Naive thymus-derived CD4-positive, alpha-beta T cell (primary cell): ENCODE data around the gene CRYBG1. TPM values are rescaled to one million over a fixed set of nuclear protein-coding genes. Genes with fewer than 3 reads are reported as not detected.
"Not testable (repeated sequence)": the region's sequence is repeated elsewhere in the genome, so short reads cannot be mapped to it uniquely, and the experiment has no call there.

Experiments
- ATAC-seq: fragments of 150-1000 bp; cut with Tn5 transposase; 2 replicates; pipeline ENCODE4 v1.10.0; 2021; ENCODE audit warnings: mild to moderate bottlenecking, moderate library complexity
- CTCF ChIA-PET: fragments of 350-600 bp; sonication (Branson Sonifier 250); formaldehyde crosslinking; loops from one replicate; lab custom pipeline; 2021; ENCODE audit warnings: antibody characterized with exemption; lab: Charles Lee
- POLR2A ChIA-PET: fragments of 350-600 bp; sonication (Branson Sonifier 250); formaldehyde crosslinking; loops from one replicate; lab custom pipeline; 2021; ENCODE audit warnings: antibody characterized with exemption, inconsistent platforms; lab: Charles Lee
- DNase-seq, 9 donors: peaks; one replicate each; pipeline versions ENCODE4 v3.0.0 to v3.0.0-alpha.2; 2020 to 2022; ENCODE audit warnings: mixed read lengths in 1 of 9
- H3K27ac ChIP-seq: one replicate; pipeline ENCODE4 v1.7.0; 2013; ENCODE audit warnings: mild to moderate bottlenecking, low read depth, low read length, moderate library complexity
- H3K27me3 ChIP-seq, 2 donors: one replicate each; pipeline ENCODE4 v1.7.0; 2013; ENCODE audit warnings: low read length in 2 of 2, mild to moderate bottlenecking in 2 of 2, moderate library complexity in 2 of 2; ENCODE audit not compliant: control insufficient read depth in 2 of 2, insufficient read depth in 2 of 2
- H3K36me3 ChIP-seq, 3 experiments: 1 replicate in 2 of 3; 2 replicates in 1 of 3; pipeline ENCODE4 v1.7.0; 2013; ENCODE audit warnings: low read length in 3 of 3, mild to moderate bottlenecking in 3 of 3, moderate library complexity in 1 of 3; ENCODE audit not compliant: insufficient read depth in 3 of 3, control insufficient read depth in 2 of 3
- H3K4me1 ChIP-seq, 2 donors: one replicate each; pipeline ENCODE4 v1.7.0; 2013; ENCODE audit warnings: low read length in 2 of 2, mild to moderate bottlenecking in 2 of 2, moderate library complexity in 1 of 2; ENCODE audit not compliant: control insufficient read depth in 2 of 2, insufficient read depth in 2 of 2
- H3K4me3 ChIP-seq: 2 replicates; pipeline ENCODE4 v1.7.0; 2013; ENCODE audit warnings: mild to moderate bottlenecking, low read length
- H3K9me3 ChIP-seq, 3 experiments: 1 replicate in 2 of 3; 2 replicates in 1 of 3; pipeline ENCODE4 v1.7.0; 2013; ENCODE audit warnings: low read length in 3 of 3; ENCODE audit not compliant: control insufficient read depth in 2 of 3
- H3K27ac Mint-ChIP-seq, 9 donors: one replicate each; pipeline ENCODE4 v1.8.0; 2020 to 2022; ENCODE audit warnings: mixed read lengths in 9 of 9, mild to moderate bottlenecking in 8 of 9, moderate library complexity in 5 of 9, inconsistent platforms in 2 of 9
- H3K27me3 Mint-ChIP-seq, 5 donors: one replicate each; pipeline ENCODE4 v1.8.0; 2021 to 2022; ENCODE audit warnings: mixed read lengths in 5 of 5, mild to moderate bottlenecking in 1 of 5
- H3K36me3 Mint-ChIP-seq, 5 donors: one replicate each; pipeline ENCODE4 v1.8.0; 2020 to 2022; ENCODE audit warnings: mixed read lengths in 5 of 5, mild to moderate bottlenecking in 3 of 5, inconsistent platforms in 1 of 5
- H3K4me1 Mint-ChIP-seq, 7 donors: one replicate each; pipeline ENCODE4 v1.8.0; 2020 to 2022; ENCODE audit warnings: mixed read lengths in 7 of 7, mild to moderate bottlenecking in 3 of 7, inconsistent platforms in 1 of 7
- H3K4me3 Mint-ChIP-seq, 10 donors: one replicate each; pipeline ENCODE4 v1.8.0; 2020 to 2022; ENCODE audit warnings: mild to moderate bottlenecking in 10 of 10, mixed read lengths in 10 of 10, moderate library complexity in 6 of 10, inconsistent platforms in 2 of 10
- H3K9me3 Mint-ChIP-seq, 11 donors: one replicate each; pipeline ENCODE4 v1.8.0; 2020 to 2022; ENCODE audit warnings: mixed read lengths in 11 of 11, mild to moderate bottlenecking in 4 of 11, inconsistent platforms in 1 of 11, moderate library complexity in 1 of 11
- intact Hi-C, 2 donors: fragments of 100-400 bp; cut with micrococcal nuclease; formaldehyde crosslinking; loops; one replicate each; pipeline ENCODE4 v1.15.1; 2023
- polyA plus RNA-seq, 2 donors: library from polyadenylated mRNA; unstranded; fragments of 300-500 nt; fragmentation: Illumina TruSeq; gene quantifications; one replicate each; pipeline ENCODE4 v1.2.3, GENCODE V29; 2021
- total RNA-seq, 6 experiments: library from RNA in 5 of 6; stranded (reverse) in 5 of 6; gene quantifications; 1 replicate in 5 of 6; 2 replicates in 1 of 6; pipeline ENCODE4 v1.2.3 and lab custom pipeline; 2021 to 2026

The CRYBG1 gene
- total and polyA plus RNA-seq, 7 experiments from 2014 or later, result 11.3 to 39.8 (median 30.3) TPM

DNA sequence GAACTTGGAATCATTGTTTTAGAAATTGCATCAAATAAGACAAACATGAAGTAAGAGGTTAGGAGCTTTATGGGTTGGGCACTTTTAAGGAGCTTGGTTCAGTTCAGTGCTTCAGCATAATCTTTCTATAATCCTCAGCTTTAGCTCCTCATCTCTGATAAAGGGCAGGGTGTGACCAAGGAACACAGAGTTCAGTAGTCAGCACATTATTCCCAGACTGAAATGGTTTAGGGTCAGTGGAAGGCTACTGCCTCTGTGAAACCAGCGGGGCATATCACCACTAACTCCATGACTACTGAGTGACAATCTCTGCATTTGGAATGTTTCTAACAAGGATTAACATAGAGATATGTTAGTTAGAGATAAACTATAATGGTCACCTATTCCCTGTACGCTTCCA is 36.9 kb downstream of the CRYBG1 start:
- no peak overlapping the region for H3K4me3 Mint-ChIP-seq
- Histone ChIP-seq H3K27me3 (no peaks in the 10 kb centered on the region), H3K4me3 (no peak overlapping the region), H3K27ac (no peak overlapping the region), H3K4me1 (no peaks in the 10 kb centered on the region), H3K36me3 (no peaks in the 10 kb centered on the region), H3K9me3 (no peaks in the 10 kb centered on the region)
- ChIA-PET POLR2A (no interaction called here), CTCF (no interaction called here)
- no peak for ATAC-seq
- H3K27me3 Mint-ChIP-seq, result peaks cover 12 to 36% (median 25%) of the 10 kb centered on the region in 5 donors
- DNase-seq, result no peak
- H3K36me3 Mint-ChIP-seq, result no peaks in the 10 kb centered on the region
- H3K9me3 Mint-ChIP-seq, result peaks cover 0 to 2% (median 0%) of the 10 kb centered on the region in 11 donors
- no peaks in the 10 kb centered on the region for H3K4me1 Mint-ChIP-seq
- H3K27ac Mint-ChIP-seq, result no peak overlapping the region
- intact Hi-C loops, result no loop called here

DNA sequence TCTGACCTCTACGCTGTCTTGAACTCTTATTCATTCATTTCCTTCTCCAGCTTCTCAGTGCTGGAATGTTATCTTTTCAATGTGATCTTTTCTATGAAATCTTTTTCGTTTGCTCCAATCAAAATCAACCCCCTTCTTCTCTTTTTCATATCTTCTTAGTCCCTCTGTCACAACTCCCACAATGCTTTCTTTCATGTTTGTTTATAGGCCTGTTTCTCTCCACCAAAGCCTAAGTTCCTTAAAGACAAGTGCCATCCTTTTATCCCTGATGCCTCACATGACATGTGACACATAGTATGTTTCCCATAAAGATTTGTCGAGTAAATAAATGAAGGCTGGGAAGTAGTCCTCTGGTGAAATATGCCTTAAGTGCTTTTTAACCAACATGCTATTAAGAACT is 38.1 kb downstream of the CRYBG1 start:
- no peaks in the 10 kb centered on the region for H3K4me1 ChIP-seq
- Mint-ChIP-seq H3K9me3 (peaks cover 0 to 5% (median 0%) of the 10 kb centered on the region in 11 donors), H3K4me3 (no peak overlapping the region), H3K36me3 (no peaks in the 10 kb centered on the region), H3K27me3 (peaks cover 10 to 39% (median 23%) of the 10 kb centered on the region in 5 donors), H3K27ac (no peak overlapping the region), H3K4me1 (no peaks in the 10 kb centered on the region)
- no peaks in the 10 kb centered on the region for H3K36me3 ChIP-seq
- ATAC-seq (no peak), DNase-seq (no peak)
- no peak overlapping the region for H3K27ac ChIP-seq
- no peaks in the 10 kb centered on the region for H3K27me3 ChIP-seq
- no peaks in the 10 kb centered on the region for H3K9me3 ChIP-seq
- ChIA-PET POLR2A (no interaction called here), CTCF (no interaction called here)
- H3K4me3 ChIP-seq, result no peak overlapping the region
- intact Hi-C loops, result no loop called here

DNA sequence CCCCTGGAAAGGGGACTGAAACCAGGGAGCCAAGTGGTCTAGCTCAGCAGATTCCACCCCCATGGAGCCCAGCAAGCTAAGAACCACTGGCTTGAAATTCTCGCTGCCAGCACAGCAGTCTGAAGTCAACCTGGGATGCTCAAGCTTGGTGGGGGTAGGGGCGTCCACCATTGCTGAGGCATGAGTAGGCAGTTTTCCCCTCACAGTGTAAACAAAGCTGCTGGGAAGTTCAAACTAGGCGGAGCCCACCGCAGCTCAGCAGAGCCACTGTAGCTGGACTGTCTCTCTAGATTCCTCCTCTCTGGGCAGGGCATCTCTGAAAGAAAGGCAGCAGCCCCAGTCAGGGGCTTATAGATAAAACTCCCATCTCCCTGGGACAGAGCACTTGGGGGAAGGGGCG is 44.5 kb downstream of the CRYBG1 start:
- H3K4me3 Mint-ChIP-seq, H3K9me3 ChIP-seq, DNase-seq, H3K27me3 ChIP-seq, H3K4me3 ChIP-seq, H3K27ac ChIP-seq, H3K4me1 Mint-ChIP-seq, H3K4me1 ChIP-seq, ATAC-seq, H3K27ac Mint-ChIP-seq, POLR2A ChIA-PET, intact Hi-C loops, H3K36me3 ChIP-seq, CTCF ChIA-PET: not testable (repeated sequence)
- peaks cover 0 to 15% (median 0%) of the 10 kb centered on the region in 5 donors for H3K36me3 Mint-ChIP-seq
- peaks cover 6 to 25% (median 11%) of the 10 kb centered on the region in 11 donors for H3K9me3 Mint-ChIP-seq
- H3K27me3 Mint-ChIP-seq, result peaks cover 31 to 43% (median 39%) of the 10 kb centered on the region in 5 donors

DNA sequence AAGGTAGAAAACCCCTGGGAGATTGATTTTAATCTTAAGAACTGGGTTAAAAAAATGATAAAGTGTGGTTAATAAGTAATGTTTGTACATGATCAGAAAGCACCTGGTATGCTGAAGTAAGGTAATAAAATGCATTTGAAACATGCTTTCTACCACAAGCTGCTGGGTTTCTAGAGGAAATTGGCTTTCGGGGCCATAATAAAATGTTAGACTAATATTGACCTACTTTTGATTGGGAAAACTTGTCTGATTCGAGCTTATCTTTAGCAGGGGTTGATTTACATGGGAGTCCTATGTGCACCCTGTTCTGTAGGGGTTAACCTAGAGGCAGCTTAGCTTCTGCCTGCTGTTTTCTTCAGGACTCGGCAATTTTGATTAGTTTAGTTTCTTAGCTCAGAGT is 50.5 kb downstream of the CRYBG1 start:
- no peak overlapping the region for H3K27ac ChIP-seq

DNA sequence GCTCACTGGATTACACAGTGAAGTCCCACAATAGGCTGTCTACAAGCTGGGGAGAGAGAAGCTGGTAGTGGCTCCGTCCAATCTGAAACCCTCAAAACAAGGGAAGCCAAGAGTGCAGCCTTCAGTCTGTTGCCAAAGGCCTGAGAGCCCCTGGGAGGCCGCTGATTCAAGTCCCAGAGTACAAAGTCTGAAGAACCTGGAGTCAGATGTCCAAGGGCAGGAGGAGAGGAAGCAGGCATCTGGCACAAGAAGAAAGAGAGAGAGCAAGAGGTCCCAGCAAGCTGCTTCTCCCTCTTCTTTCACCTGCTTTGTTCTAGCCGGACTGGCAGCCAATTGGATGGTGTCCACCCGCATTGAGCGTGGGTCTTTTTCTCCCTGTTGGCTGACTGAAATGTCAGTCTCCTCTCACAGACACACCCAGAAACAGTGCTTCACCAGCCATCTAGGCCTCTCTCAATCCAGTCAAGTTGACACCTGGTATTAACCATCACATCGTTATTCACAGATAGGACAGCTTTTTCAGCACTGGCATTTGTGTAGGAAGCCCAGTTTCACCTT is 51.2 kb downstream of the CRYBG1 start:
- H3K27ac Mint-ChIP-seq, result no peak overlapping the region
- DNase-seq, result no peak
- H3K27me3 Mint-ChIP-seq, result peaks cover 12 to 66% (median 14%) of the 10 kb centered on the region in 5 donors
- ChIA-PET POLR2A (no interaction called here), CTCF (no interaction called here)
- H3K9me3 ChIP-seq, result no peaks in the 10 kb centered on the region
- H3K4me3 ChIP-seq, result no peak overlapping the region
- no peaks in the 10 kb centered on the region for H3K4me1 ChIP-seq
- ATAC-seq, result no peak
- peaks cover 0 to 11% (median 0%) of the 10 kb centered on the region in 5 donors for H3K36me3 Mint-ChIP-seq
- no peak overlapping the region for H3K4me3 Mint-ChIP-seq
- H3K4me1 Mint-ChIP-seq, result no peaks in the 10 kb centered on the region
- no peak overlapping the region for H3K27ac ChIP-seq
- peaks cover 4 to 15% (median 10%) of the 10 kb centered on the region in 11 donors for H3K9me3 Mint-ChIP-seq
- H3K36me3 ChIP-seq, result no peaks in the 10 kb centered on the region
- intact Hi-C loops, result no loop called here
- no peaks in the 10 kb centered on the region for H3K27me3 ChIP-seq

More for the DNA sequence above, 50.5 kb downstream of the CRYBG1 start:
- intact Hi-C loops, result no loop called here
- Mint-ChIP-seq H3K4me1 (no peaks in the 10 kb centered on the region), H3K27me3 (peaks cover 16 to 61% (median 18%) of the 10 kb centered on the region in 5 donors), H3K9me3 (peaks cover 5 to 19% (median 10%) of the 10 kb centered on the region in 11 donors), H3K36me3 (peaks cover 0 to 11% (median 0%) of the 10 kb centered on the region in 5 donors), H3K27ac (no peak overlapping the region), H3K4me3 (no peak overlapping the region)
- CTCF ChIA-PET, result no interaction called here
- Histone ChIP-seq H3K36me3 (no peaks in the 10 kb centered on the region), H3K27me3 (no peaks in the 10 kb centered on the region), H3K4me3 (no peak overlapping the region), H3K9me3 (no peaks in the 10 kb centered on the region), H3K4me1 (no peaks in the 10 kb centered on the region)
- no peak for ATAC-seq
- no peak for DNase-seq
- POLR2A ChIA-PET, result no interaction called here

DNA sequence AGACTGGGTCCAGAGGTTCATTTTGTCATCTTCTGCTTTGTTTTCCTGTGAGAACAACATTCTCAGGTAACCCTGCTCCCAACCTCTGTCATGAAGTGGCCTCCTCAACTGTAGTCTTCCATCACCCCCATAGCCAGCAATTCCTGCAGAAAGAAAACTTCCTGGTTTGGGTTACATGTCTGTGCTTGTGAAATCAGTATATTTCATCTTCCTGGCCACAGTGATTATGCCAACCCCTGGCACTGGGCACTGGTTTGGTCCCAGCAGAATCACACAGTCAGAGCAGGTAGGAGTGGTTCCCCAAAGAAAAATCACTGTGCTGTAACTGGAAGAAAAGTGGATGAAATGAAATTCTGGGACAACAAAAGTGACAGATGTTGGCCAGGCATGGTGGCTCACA is 52.5 kb downstream of the CRYBG1 start:
- H3K9me3 Mint-ChIP-seq, result peaks cover 0 to 2% (median 0%) of the 10 kb centered on the region in 11 donors
- Histone ChIP-seq H3K36me3 (no peaks in the 10 kb centered on the region), H3K4me1 (no peaks in the 10 kb centered on the region), H3K4me3 (no peak overlapping the region), H3K9me3 (no peaks in the 10 kb centered on the region), H3K27me3 (no peaks in the 10 kb centered on the region), H3K27ac (no peak overlapping the region)
- no peaks in the 10 kb centered on the region for H3K36me3 Mint-ChIP-seq
- H3K4me1 Mint-ChIP-seq, result no peaks in the 10 kb centered on the region
- H3K4me3 Mint-ChIP-seq, result no peak overlapping the region
- ChIA-PET CTCF (no interaction called here), POLR2A (no interaction called here)
- DNase-seq, result no peak
- intact Hi-C loops, result no loop called here
- peaks cover 4 to 59% (median 8%) of the 10 kb centered on the region in 5 donors for H3K27me3 Mint-ChIP-seq
- ATAC-seq, result no peak
- no peak overlapping the region for H3K27ac Mint-ChIP-seq

DNA sequence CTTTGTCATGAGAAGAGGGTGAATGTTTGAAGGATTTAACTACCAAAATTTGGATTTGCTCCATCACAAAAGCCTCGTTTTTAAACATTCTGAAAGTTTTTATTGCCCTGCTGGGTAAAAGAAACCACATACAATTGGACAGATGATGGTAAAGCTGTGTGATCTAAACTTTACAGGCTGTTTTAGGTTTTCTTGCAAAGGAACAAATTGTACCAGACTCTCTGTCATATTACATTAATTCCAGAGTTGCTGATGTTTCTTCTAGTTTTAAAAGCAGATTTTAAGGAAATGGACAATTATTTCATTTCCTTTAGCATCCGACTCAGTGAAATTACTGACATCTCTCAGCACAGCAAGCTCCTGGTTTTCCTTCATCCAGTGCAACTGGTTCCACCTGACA is 53.2 kb downstream of the CRYBG1 start:
- intact Hi-C loops, result no loop called here
- no peaks in the 10 kb centered on the region for H3K4me1 Mint-ChIP-seq
- H3K4me3 ChIP-seq, result no peak overlapping the region
- H3K27ac Mint-ChIP-seq, result no peak overlapping the region
- H3K9me3 Mint-ChIP-seq, result peaks cover 0 to 1% (median 0%) of the 10 kb centered on the region in 11 donors
- H3K27me3 Mint-ChIP-seq, result peaks cover 4 to 53% (median 8%) of the 10 kb centered on the region in 5 donors
- no peaks in the 10 kb centered on the region for H3K36me3 ChIP-seq
- H3K27ac ChIP-seq, result no peak overlapping the region
- ChIA-PET POLR2A (no interaction called here), CTCF (no interaction called here)
- H3K4me1 ChIP-seq, result no peaks in the 10 kb centered on the region
- DNase-seq (no peak), ATAC-seq (no peak)
- no peaks in the 10 kb centered on the region for H3K36me3 Mint-ChIP-seq
- no peaks in the 10 kb centered on the region for H3K9me3 ChIP-seq
- no peaks in the 10 kb centered on the region for H3K27me3 ChIP-seq
- no peak overlapping the region for H3K4me3 Mint-ChIP-seq
